NCI-H774 (cell line): Measurements from ENCODE around the gene SFXN3.
A peak's percentile ranks its signal among the peaks of the same experiment; 100 is the strongest.
"Not testable (repeated sequence)": the region's sequence is repeated elsewhere in the genome, so short reads cannot be mapped to it uniquely, and the experiment has no call there.

Experiments
- DNase-seq: peaks from one replicate; lab custom pipeline; 2025; lab: John Stamatoyannopoulos, UW

Gene SFXN3

GRCh38 chr10:101016814-101017213, 14.2 kb upstream of the SFXN3 start:
- DNase-seq: no peak

- no peak for DNase-seq
Measured at GRCh38 chr10:101018118-101018599, 12.9 kb upstream of the SFXN3 start.

DNA sequence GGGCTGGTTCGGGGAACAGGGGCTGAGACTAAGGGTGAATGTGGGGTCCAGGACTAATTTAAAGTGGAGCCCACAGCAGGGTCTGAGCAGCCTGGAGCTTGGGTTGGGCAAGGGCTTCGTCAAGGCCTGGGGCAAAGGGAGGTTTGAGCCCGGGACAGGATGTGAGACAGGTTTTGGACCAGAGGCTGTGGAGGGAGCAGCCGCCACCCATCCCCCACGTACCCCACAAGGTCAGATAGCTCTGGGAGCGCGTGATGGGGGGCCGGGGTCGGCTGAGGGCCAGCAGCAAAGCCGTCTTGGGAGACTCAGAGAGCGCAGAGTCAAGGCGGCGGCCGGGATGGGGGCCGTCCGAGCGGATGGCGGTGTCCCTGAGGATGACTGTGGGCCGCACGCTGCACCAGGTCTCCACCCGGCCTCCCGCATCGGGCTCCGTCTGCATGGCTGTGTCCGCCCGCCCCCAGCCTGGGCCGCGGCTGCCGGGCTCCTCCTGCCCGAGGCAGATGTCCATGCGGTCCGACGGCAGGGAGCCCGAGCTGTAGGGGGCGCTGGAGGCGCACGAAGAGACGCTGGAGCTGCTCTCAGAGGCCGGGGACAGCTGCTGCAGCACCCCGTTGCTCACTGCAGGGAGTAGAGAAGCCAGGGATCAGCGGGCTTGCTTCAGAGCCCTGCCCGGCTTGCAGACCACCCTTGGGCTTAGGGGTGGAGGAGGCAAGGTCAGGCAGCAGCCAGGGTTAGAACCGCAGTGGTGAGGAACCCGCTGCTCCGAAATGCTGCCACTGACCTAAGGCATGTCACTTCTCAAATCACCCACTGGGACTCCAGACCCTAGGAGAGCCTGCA, 12.2 kb upstream of the SFXN3 start:
- peak; percentile 41 for DNase-seq

DNA sequence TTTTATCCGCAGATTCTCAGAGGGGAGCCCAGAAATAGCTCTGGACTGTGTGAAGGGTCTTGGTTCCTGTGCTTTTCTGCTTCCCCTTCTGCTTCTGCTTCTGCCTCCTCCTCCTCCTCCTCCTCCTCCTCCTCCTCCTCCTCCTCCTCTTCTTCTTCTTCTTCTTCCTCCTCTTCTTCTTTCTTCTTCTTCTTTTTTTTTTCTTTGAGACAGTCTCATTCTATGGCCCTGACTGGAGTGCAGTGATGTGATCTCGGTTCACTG, 11.7 kb upstream of the SFXN3 start:
- no peak for DNase-seq

DNA sequence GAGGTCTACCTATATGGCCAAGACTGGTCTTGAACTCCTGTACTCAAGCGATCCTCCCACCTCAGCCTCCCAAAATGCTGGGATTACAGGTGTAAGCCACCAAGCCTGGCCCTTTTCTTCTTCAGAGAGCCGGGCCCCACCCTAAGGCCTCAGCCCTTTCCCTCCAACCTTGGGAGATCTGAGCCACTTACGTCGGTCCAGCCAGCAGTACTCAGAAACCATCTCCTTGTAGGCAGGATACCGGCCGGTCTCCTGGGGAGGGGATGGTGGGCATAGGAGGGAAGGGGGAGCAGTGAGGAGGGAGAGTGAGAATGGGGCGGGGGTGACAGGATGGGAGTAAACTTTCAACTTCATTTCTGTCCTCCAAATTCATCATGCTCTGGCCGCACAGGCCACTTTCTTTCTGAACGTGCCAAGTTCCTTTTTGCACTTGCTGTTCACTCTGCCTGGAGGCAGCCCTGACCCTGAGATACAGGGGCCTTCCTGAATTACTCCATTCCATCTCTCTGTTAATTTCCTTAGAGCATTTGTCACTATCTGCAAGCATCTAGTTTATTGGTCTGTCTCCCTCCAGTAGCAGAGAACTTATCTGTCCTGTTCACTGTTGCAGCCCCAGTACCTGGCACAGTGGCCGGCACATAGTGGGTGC, 10.5 kb upstream of the SFXN3 start:
- no peak for DNase-seq

DNA sequence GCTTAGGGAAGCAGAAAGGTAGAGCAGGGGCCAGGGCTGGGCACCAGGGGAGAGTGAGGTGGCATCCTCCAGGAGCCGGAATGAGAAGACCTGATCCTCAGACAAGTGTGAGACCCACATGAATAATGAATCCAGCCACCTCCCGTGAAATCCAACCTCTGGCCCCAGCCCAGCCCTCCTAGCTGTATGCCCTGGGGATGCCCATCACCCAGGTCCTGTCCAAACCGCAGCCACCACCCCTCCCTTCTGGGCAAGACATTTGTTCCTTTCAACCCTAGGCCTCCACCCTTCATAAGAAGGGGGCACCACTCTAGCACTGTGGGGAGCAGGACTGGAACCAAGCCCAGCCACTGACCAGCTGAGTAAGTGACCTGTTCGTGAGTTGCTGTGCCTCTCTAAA, 9.8 kb upstream of the SFXN3 start:
- DNase-seq: no peak

- DNase-seq: no peak
Measured at GRCh38 chr10:101021692-101022251, 9.3 kb upstream of the SFXN3 start.

DNA sequence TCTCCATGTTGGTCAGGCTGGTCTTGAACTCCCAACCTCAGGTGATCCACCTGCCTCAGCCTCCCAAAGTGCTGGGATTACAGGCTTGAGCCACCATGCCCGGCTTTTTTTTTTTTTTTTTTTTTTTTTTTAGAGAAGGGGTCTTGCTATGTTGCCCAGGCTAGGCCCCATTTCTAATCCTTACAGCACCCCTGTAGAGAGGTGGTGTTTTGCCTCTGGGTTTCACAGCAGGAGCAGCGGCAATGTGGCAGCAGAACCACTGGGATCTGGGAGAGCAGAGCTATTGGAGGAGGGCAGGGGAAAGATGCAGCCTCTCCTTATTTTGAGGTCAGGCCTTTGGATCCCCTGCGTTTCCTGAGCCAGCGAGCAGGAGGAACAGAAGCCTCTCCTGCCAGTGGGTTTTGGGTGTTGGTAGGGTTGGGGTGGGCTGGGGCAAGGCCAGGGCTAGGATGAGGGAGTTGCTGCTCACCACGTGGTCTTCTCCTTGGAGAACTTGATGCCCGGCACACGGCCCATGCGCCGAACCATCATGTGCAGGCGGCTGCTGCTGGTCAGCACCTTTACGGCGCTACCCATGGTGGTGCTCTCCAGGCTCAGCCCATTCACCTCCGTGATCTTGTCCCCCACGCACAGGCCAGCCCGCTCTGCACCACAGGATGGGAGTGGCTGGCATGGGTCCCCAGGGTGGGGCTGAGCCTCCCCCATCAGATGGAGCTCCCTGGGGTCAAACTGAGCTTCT, 7.9 kb upstream of the SFXN3 start:
- DNase-seq: no peak

- no peak for DNase-seq
Measured at GRCh38 chr10:101027106-101027720, 3.8 kb upstream of the SFXN3 start.

DNA sequence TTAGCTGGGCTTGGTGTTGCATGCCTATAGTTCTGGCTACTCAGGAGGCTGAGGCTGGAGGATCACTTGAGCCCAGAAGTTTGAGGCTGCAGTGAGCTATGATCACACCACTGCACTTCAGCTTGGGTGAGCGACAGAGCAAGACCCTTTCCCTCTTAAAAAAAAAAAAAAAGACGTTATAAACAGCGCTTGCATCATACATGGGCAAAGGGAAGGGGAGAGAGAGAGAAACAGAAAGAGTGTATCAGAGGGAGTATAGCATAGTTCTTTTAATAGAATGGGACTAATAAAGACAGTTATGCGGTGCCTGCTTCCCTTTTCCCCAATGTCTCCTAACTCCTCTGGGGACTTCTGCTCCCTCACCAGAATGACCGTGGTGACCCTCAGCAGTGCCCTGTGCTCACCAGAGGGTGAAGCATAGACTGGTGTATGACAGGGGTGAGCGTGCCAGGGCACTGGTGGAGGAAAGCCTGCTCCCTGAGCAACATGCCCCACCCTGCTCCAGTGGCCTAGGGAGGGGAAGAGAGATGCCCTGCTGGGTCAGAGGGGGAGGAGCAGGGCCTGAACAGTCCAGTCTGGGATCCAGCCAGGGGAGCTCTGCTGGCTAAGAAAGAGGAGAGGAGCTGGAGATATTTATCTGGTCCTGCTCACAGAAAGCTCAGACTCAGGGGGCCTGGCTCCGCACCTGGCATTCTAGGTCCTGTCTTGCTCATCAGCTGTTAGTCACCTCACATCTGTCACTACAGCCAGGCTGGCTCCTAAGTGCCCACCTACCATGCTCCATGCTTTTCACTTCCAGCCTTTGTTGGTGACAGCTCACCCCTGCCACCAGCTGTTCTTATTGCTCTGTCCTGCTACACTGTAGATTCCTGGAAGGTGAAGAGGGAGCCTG, 2.3 kb upstream of the SFXN3 start:
- DNase-seq: no peak

GRCh38 chr10:101029520-101030295, 1.3 kb upstream of the SFXN3 start:
- no peak for DNase-seq

GRCh38 chr10:101030496-101031127, 422 bp upstream of the SFXN3 start:
- no peak for DNase-seq

GRCh38 chr10:101031796-101032636, 982 bp downstream of the SFXN3 start:
- DNase-seq: no peak

- DNase-seq: no peak
Measured at GRCh38 chr10:101032637-101033224, 1.7 kb downstream of the SFXN3 start.

DNA sequence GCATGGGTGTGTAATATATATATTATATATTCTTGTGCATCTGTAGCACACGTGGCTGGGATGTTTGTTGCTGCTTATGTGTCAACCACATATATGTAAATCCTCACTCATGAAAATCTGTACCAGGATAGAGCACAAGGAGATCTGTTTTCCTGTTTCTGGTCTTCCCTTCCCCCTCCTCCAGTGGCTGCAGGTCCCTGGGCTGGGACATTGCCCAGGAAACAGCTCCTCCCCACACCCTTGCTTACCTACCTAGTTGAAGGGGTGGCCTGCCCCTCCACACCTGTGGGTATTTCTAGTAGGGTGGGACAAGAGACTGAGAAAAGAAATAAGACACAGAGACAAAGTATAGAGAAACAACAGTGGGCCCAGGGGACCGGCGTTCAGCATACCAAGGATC, 2.2 kb downstream of the SFXN3 start:
- no peak for DNase-seq

DNA sequence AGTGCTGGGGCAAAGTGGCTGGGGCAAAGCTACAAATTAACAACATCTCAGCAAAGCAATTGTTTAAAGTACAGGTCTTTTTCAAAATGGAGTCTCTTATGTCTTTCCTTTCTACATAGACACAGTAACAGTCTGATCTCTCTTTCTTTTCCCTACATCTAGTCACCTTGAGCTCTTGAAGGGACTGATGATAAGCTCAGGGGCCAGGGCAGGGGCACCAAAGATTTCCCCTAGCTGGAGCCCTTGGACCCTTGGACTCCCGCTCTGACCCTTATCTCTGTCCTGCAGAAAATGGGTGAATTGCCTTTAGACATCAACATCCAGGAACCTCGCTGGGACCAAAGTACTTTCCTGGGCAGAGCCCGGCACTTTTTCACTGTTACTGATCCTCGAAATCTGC, 3.4 kb downstream of the SFXN3 start:
- not testable (repeated sequence) for DNase-seq

DNA sequence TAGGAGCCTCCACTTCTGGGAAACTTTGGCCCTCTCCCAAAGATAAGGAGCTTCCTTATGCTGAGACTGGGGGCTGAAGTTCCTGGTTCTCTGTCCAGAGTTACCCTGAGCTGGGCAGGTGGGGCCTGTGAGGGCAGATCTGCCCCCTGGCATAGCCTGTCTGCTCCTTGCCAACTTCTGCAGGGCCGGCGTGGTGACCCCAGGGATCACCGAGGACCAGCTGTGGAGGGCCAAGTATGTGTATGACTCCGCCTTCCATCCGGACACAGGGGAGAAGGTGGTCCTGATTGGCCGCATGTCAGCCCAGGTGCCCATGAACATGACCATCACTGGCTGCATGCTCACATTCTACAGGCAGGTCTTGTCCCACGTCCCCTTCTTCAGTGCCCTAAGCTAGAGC, 4.3 kb downstream of the SFXN3 start:
- DNase-seq: no peak

GRCh38 chr10:101035916-101036702, 5.1 kb downstream of the SFXN3 start:
- no peak for DNase-seq
